IPS-11a (cell line): Measurements from ENCODE around the gene GLIPR2.

ENCODE experiments used
- H3K4me3 ChIP-seq: one replicate; pipeline ENCODE4 v1.5.1; 2013; ENCODE audit warnings: low read depth, low read length, control low read depth

GLIPR2 gene

DNA sequence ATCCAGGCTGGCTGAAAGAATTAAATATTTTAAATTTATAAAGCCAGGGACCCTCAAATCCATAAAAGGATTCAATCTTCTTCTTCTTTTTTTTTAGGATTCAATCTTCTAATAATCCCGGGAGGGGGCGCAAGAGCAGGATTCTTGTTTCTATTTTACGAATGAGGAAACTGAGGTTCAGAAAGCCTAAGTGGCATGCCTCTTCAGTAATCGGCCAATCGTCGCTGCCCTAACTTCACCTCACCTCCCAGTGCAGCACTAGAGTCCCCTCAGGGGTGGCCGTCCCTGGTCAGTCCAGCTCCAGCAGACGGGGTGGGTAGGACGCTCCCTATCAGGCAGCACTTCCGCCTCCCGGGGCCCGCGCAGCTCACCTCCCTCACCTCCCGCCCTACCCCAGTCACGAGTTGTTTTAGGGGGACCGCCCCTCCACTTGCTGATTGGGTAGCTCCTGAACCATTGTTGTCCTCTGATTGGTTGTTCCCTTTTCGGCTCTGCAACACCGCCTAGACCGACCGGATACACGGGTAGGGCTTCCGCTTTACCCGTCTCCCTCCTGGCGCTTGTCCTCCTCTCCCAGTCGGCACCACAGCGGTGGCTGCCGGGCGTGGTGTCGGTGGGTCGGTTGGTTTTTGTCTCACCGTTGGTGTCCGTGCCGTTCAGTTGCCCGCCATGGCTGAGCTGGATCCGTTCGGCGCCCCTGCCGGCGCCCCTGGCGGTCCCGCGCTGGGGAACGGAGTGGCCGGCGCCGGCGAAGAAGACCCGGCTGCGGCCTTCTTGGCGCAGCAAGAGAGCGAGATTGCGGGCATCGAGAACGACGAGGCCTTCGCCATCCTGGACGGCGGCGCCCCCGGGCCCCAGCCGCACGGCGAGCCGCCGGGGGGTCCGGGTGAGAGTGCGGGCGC, 54.1 kb downstream of the GLIPR2 start, which contains the start of gene CLTA:
Gene CLTA (plus strand): TSS at position 534 of the 902 bp plus-strand sequence. CDS start 136 bp downstream, at position 670.
- H3K4me3 ChIP-seq, result peak within 1 kb of the TSS; percentile 92

DNA sequence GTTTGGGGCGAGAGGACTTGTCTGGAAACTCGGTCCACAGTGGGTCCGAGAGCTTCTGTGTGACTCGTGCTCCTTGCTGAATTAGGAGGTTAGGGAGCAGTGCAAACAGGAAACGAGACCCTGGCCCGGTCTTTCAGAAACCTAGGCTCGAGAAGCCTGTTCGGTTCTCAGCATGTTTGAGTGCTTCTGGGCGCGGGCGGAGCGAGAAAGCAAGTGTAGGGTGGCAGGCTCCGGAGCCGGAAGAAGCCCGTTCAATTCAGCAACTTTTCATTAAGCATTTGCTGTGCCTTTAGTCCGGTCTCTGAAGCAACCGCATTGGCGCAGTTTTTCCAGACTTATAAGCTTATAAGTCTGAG, 54.7 kb downstream of the GLIPR2 start:
- peak overlapping the region; percentile 92 for H3K4me3 ChIP-seq

DNA sequence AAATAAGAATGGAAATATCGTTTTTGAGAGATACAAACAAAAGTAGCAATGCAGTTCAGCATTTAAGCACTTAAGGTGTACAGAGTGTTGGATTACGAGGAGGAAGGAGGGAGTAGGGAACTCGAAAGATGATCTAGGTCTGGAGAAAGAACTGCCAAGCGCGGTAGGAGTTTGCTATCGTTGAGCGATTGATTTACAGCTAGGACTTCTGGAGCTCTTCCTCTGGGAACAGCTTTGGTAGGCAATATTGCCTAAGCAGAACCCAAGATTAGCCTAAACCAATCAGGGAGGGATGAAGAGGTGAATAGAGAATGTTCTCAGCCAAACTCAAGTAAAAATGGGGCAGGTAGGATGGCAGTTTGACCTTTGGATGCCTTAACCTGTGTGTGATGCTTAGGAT, 55.2 kb downstream of the GLIPR2 start:
- peak overlapping the region; percentile 92 for H3K4me3 ChIP-seq

DNA sequence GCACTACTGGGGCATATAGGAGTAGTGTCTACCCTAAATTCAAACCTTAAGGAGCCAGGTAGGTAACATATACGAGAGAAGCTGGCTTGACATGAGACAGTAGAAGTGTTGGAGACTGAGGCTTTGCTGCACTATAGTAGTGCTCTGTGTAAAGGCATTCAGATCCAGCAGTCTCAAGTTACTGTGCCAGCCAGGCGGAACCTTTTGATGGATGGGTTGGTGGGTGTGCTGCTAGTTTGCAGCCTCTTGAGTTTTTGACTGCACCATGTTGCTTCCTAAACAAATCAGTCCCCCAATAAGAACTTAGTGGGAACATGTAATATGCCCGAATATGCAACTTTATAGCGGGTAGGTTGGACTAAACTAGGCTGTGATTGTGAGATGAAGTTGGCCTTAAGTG, 55.7 kb downstream of the GLIPR2 start:
- H3K4me3 ChIP-seq, result peak overlapping the region; percentile 92

DNA sequence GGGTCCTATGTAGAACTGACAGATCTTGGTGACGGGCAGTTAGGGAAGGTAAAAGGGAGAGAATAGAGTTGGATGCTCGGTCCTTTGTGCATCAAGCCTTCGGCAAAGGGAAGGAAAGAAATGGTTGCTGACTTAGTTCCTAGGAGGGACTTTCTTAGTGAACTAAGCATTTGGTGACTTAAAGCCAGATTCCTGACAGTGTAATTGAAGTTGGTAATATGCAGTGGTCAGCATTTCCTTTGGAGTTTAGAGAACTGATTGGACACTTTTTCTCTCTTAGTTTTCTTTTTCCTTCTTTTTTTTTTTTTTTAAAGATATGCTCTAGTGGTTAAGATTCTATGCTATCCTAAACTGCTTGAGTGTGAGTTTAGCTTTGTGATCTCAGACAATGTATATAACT, 56.5 kb downstream of the GLIPR2 start:
- no peak overlapping the region for H3K4me3 ChIP-seq

DNA sequence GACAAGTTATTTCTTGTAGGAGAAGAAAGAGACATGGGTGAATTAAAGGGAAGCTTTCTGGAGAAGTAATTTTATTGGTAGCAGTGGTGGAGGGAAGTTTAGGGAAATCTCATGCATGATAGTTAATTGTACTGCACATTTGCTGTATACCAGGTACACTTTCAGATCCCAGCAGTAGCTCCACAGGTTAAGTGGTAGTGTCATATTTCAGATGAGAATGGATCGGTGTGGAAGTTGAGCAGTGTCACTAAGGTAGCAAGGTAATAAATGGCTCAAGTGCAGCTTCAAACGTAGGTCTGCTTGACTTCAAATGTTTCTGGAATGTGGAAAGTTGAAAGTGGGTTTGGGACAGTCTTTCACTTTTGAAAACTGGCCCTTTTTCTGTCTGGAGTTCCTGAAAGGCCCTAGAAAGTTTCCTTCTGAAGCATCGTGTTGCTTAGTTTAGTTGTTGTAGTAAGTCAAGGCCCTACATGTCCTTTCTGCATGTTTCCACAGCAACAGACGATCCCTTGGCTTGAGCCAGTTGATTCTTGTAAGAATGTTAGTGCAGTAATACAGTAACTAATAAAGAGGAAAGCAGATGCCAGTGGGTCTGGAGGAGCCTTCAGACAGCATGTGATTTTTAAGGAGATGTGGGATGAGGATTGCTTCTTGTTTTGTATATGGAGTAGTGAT, 57.9 kb downstream of the GLIPR2 start:
- H3K4me3 ChIP-seq, result no peak overlapping the region

DNA sequence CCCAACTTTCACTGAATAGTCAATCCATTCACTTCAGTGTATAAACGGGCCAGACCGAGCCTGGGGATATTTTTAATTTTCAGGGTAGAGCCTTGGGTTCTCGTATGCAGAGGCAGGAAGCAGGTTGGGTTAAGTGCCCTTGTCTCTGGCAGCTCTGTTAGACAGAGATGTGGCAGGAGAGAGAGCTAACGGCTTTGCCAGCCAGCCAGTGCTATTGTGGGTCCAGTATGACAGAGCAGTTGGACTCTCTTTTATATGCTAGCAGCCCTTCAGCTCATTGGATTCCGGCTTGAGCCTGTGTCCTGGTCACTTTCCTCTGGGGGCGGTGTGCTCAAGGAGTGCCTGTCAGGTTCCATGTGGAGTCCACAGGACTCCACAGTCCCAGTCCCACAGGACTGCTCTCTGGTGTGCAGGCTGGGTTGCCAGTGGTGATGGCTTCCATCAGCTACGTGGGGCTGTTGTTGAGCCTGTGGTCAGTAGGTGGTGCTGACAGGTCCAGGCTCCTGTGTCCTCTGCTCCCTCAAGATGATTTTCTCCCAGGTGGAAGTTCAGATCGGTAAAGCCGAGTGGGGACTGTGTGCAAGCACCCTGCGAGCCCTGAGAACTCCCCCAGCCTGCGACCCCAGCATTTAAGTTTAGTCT, 68.5 kb downstream of the GLIPR2 start:
- no peak overlapping the region for H3K4me3 ChIP-seq

DNA sequence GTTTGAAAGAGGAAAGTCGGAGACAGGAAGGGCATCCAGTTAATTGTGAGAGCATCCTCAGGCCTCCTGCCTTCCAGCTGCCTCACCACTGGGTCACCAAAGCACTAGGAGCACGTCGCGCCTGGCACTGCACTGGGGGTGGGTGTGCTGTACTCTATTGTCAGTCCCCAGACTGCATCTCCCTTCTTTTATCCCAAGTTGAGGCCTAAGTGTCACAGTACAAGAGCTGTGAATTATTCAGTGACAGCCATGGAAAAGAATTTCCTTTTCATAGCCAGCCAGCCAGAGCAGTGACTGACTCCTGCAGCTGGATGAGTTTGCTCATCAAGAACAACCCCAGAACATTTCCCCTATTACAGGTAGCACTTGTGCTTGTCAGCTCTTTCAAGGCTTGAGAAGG, 70.5 kb downstream of the GLIPR2 start:
- H3K4me3 ChIP-seq, result no peak overlapping the region

DNA sequence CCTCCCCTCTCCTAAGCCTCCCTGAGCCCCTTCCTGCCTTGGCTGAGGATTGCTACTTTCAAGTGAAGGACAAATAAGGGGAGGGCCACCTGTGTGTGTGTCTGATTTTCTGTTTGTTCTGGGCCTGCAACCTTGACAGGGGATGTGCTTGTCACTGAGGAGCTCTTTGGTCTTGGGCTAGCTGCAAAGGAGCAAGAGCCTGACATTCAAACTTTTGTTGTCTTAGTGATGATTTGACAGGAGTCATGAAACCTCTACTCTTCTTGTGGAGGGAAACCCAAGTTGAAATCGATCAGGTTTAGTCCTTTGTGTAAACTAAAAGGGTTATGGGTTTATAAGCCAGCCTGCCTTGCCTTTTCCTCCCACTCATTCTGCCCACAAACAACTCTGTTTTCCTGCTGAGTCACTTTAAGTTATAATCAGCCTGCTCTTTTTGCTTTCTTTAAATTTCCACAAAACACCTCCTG, 71.0 kb downstream of the GLIPR2 start:
- H3K4me3 ChIP-seq, result no peak overlapping the region

DNA sequence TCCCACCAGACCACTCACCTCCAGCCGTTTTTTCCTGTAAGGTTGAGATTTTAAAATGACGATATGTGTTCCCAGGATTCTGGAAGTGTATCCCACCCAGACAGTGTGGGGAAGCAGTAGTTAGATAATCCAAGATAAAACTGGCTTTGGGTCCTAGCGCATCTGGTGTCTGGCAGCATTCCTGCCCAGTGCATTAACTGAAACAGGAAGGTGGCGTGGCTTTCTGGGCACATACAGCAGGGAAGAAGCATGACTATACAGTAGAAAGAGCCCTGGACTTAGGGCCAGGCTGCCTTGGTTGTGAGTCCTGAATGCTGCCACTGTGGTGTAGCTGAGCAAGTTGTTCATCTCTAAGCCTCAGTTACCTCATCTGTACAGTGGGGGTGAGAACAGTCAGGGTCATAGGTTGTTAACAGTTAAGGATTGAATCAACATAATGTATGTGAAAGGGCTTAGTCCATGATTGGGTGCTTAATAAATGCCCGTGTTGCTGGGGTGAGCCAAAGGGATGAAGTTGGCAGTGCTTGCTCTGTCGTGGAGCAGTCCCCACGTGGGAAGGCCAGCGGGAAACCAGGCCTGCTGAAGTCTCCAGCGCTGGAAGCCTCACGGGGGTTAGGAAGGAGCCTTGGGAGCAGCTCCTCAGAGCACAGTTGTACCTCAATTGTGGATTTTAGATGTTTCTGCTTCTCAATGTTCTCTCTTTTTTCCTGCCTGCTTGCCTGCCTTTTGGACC, 72.2 kb downstream of the GLIPR2 start:
- no peak overlapping the region for H3K4me3 ChIP-seq

DNA sequence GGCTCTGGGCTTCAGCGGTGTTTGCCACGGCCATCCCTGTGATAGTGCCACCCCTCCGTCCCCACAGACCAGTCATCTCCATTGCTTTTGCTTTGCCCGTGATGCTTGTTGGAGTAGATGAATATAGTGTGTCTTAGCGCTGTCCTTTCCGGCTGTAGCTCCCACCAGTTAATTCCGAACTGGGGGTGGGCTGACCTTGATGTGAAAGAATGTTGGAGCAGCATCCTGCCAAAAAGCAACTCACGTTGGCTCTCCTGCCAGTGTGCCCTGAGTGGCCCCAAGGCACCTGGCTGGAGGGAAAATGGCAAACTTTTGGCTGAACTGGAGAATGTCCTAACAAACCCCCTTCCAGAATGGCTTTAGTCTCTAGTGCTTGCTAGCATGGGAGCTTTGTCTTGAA, 74.2 kb downstream of the GLIPR2 start:
- no peak overlapping the region for H3K4me3 ChIP-seq

DNA sequence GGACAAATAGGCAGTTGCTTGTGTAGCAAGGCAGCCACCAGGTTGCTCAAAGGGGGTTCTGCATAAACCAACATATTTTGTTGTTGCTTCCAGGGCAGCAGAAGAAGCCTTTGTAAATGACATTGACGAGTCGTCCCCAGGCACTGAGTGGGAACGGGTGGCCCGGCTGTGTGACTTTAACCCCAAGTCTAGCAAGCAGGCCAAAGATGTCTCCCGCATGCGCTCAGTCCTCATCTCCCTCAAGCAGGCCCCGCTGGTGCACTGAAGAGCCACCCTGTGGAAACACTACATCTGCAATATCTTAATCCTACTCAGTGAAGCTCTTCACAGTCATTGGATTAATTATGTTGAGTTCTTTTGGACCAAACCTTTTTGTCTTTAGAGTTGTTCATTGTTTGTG, 75.0 kb downstream of the GLIPR2 start:
- H3K4me3 ChIP-seq, result no peak overlapping the region

DNA sequence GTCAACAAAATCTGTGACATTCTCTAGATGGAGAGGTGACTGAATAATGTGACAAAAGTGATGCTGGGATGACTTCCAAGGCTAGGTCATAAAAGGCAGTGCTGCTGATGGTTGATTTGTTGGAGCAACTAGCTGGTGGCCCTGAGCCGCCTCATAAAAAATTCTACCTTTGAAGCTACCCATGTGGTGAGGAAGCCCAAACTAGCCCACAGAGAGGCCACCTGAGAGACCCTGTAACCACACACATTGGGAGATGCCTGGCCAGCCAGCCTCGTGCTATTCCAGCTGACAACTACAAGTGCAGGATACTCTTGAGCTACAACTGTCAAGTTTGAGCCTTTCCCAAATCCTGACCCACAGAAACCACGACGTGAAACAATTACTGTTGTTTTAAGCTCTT, 76.9 kb downstream of the GLIPR2 start:
- H3K4me3 ChIP-seq, result no peak overlapping the region
